ENCODE data around the gene WDFY2.

The WDFY2 gene

DNA sequence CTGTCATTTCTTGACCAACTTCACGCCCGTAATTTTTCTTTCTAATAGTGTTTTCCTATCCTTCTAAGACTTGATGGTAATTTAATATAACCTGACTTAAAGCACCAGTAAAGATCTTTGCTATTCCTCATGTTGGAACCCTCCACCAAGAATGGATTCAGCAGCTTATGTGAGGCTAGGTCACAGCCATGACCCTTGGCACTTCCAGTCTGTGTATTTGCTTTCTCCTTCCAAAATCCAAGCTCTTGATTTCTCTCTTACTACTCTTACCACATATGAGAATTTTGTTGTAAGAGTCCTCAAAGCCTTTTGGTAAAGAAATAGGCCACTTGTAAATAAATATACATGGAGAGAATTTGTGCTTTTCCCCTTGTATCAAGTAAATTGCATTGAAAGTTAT, 158.3 kb downstream of the WDFY2 start:
- no peak for DNase-seq

DNA sequence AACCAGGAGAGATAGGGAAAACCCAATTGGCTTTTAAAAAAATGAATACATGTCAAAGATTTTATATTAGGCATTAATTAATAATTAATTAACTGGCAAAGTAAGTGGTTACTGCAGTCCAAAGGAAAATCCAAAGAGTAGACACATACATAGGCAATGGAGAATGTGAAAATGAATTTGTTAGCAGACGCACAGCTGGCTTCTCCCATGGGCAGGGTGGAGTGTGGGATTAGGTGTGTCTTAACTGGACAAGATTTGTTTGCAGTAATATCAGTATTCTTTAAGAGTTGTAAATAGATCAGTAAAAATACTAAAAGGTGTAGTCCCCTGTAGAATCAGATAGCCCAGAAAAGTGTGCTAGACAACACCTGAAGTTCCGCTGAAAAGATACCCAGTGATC, 161.0 kb downstream of the WDFY2 start:
- DNase-seq, result no peak

DNA sequence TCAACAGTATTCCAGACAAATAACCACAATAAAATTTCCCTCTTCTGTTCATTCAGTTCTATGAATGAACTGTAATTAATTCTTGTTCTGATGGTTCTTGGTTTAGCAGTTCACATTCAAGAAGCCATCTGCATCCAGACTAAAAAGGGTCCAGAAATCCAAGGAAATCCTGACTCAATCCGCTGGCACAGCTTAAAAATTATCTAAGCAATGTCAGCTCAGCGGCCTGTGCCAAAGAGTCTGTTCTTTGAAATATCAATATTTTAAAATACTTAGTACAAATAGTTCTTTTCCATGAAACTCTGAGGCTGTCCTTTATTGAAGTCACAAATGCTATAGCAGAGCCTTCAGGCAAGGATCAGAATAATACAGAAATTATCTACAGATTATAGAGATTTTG, 162.5 kb downstream of the WDFY2 start:
- DNase-seq, result no peak

DNA sequence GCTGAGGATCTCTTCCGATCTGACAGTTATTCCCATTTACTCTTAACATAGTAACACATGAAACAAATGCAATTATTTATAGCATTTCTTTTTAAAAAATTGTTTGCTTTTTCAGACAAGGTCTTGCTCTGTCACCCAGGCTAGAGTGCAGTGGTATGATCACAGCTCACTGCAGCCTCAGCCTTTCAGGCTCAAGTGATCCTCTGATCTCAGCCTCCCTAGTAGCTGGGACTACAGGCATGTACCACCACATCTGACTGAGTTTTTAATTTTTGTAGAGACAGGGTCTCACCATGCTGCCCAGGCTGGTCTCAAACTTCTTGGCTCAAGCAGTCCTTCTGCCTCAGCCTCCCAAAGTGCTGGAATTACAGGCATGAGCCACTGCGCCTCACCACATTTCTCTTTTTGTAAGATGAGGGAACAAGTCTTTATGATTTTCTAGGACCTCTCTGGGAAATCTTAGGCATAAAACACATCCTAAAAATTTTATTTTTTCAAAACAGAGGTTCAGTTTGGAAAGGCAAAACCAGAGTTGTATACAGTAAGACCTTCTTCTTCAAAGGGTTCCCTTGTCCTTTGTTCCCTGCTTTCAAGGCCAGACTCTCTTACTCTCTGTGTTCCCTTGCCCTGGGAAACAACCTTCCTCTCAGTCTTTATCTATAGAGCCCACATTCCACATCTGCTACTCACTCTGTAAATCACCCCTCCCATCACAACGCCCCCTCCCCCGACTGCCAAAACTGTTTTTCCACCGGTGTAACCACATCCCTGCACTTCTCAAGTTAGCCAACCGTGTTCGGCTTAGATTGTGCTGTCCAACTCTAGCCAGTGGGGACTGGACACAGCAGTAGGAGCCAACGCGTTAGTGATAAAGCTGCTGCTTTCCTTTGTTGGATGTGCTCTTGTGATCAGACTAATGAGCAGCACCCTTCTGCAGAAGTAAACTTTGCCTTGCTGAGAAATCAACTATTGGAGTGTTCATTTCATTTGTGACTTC, 163.5 kb downstream of the WDFY2 start:
- no peak for DNase-seq

GRCh38 chr13:51756651-51757050, 172.4 kb downstream of the WDFY2 start:
- DNase-seq, result no peak

DNA sequence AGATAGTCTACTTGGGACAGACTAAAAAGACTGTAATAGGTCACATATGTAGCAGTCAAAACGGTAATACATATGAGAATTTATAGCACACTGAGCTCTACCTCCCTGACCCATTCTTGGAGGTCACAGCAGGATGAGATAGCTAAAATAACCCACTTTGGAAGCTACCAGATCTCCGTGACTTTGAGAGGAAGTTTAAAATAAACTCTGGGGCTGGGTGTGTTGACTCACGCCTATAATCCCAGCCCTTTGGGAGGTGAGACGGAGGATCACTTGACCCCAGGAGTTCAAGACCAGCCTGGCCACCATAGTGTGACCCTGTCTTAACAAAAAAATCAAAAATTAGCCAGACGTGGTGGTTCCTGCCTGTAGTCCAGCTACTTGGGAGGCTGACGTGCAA, 174.4 kb downstream of the WDFY2 start:
- DNase-seq, result no peak

- no peak for DNase-seq
These were observed 175.0 kb downstream of the WDFY2 start for GRCh38 chr13:51759240-51759639.

DNA sequence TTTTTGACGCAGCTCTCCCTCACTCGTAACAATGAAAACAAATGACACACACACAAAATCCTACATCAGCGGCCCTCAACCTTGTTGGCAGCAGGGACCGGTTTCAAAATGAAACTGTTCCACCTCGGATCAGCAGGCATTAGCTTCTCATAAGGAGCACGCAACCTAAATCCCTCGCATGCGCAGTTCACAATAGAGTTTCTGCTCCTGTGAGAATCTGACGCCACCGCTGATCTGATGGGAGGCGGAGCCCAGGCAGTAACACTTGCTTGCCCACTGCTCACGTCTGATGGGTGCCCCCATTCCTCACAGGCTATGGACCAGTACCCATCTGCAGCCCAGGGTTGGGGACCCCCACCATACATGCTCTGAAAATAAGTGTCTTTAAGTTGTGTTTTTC, 176.3 kb downstream of the WDFY2 start:
- no peak for DNase-seq

DNA sequence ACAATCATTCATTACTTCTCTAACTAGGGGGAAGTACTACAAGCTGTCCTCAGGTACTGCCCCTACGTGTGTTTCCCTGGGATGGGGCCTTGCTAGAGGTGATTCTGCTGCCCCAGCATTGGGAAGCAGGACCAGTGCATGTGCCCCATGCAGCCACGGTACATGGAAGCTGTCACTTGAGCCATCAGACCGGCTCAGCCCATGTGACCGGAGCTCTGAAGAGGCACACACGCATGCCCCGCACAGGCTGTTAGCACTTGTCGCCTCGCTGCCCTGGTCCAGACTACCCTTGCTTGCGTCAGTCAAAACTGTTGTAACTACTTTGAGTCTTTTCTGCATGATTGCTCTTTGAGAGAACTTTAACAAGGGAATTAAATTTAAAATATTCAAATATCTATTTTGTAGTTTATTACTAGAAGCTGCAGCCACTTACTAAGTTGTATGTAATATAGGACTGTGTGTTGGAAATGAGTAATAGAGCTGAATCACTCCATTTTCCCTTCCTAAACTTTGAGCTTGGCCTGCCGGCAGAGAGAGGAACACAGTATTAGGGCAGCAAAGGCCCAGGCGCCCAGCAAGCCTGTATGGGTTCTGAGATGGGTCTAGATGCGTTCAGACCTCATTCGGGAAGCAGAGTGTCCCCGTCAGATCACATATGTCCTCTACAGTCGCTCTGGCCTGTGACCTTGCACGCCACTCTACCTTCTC, 177.5 kb downstream of the WDFY2 start:
- DNase-seq, result no peak

GRCh38 chr13:51763486-51763885, 179.2 kb downstream of the WDFY2 start:
- no peak for DNase-seq

GRCh38 chr13:51764184-51765141, 180.2 kb downstream of the WDFY2 start:
- no peak for DNase-seq

DNA sequence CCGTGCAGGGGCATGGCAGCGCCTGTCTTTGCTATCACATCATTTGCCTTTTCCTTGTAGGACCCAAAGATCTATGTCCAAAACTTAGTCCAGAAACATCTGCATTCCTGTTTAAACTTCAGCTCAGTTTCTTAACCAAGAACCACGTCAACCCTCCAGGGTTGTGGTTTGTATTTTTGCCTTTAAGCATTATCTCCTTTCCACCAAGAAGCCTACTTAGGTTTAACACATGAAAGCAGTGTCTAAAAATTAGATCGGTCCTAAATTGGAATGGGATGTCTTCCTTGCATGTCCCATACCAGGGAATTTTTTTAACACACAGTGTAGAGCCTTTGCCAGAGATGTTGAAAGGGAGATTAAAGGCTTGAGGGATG, 180.9 kb downstream of the WDFY2 start:
- DNase-seq, result no peak

DNA sequence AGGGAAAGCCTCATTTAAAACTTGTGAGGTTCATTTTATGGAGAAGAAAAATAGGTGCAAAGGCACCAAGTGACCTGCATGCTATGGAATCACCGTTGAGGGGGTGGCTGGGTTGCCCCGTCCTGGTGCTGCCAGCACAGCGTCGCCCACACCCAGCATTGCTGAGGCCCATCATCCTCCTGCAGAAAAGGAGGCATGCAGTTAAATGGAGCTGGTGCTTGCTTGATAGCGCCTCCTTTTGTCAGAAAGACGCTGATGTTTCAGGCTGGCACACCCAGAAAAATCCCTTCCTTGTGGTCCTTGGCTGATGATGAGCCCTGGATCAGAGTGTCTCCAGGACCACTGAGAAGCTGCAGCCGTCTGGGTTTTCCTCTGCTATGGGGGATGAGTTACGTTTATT, 182.8 kb downstream of the WDFY2 start:
- DNase-seq, result no peak

DNA sequence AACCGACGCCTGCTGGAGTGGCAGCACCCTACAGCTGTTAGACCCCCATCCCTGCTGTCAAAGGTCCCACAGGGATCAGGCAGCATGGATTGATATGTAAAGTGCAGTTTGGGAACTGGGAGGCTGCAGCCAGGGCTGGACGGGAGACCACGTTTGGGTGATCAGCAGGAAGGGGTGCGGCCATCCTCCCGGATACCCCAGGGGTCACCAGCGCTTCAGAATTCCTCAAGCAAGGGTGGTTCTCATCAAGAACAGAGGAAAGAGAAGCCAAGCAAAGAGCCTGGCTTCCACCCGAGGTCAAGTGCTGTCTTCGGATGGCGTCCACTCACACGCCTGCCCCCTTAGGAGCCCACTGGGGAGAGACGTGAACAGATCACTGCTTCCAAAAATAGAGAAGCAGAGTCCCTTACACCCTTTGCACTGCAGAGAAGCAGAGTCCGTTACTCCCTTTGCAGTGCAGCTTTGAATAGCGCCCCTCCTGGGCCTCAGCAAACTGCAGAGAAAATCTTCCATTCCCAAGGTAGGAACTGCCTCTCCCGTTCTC, 184.2 kb downstream of the WDFY2 start:
- no peak for DNase-seq

DNA sequence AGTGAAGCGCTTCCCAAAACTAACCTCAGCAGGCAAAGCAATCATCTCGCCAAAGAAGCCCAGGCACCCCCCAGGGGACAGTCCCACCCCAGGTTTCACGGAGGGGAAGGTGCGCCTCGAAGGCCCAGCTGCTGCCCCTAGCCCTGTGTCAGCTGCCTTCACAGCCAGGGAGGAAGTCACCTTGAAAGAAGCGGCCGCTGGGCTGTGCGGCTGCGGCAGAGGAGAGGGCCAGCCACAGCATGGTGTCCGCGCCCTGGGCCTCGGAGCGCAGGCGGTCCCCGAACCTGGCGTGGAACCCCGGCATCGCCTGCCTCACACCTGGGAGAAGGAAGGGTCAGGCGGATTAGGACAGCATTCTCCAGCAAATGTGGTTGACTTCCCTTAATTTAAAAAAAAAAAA, 184.7 kb downstream of the WDFY2 start:
- DNase-seq, result no peak

DNA sequence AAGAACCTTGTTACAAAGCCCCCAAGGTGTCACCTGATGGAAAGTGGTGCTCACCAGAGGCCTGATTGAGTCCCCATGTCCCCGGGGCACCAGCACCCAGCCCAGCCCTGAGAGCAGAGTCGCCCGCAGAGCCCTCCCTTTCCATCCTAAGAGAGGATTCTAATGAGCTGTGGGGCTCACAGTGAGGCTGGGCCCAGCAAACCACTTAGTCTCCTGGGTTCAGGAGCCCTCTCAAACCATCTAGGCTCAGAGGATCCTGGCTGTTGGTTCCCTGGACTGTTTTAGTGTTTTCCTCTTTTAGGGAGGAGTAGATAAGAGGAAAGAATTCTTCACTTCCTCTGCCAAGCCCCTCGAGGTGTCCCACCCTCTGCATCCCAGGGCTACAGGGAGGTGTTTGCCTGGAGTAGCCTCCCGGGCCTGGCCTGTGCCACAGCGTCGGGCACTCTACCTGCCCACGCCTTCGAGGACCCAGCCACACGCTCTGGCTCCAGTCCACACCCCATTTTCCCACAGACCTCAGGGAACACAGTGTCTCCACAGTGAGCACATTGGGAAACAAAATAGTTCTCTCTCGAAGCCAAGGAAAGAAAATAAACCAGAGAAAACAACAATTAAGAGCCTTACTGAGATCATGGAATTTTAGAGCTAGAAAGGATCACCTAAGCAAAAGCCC, 185.3 kb downstream of the WDFY2 start:
- DNase-seq, result no peak

DNA sequence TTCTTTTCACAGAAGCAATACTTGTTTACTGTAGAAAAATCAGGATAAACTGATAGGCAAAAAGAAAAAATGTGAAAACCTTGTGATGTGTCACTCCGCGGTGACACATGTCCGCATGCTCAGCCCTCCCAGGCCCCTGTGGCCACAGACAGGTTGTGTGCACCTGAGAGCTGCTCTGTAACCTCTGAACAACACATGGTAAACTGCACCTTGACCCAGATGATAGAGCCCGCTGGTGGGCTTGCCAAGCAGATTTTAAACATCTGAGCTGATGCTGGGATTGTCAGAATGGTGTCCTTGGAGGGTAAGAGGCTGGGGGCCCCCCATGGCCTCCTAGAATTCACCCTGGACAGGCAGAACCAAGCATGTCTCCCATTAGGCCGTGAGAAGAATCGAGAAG, 185.9 kb downstream of the WDFY2 start:
- DNase-seq, result no peak

DNA sequence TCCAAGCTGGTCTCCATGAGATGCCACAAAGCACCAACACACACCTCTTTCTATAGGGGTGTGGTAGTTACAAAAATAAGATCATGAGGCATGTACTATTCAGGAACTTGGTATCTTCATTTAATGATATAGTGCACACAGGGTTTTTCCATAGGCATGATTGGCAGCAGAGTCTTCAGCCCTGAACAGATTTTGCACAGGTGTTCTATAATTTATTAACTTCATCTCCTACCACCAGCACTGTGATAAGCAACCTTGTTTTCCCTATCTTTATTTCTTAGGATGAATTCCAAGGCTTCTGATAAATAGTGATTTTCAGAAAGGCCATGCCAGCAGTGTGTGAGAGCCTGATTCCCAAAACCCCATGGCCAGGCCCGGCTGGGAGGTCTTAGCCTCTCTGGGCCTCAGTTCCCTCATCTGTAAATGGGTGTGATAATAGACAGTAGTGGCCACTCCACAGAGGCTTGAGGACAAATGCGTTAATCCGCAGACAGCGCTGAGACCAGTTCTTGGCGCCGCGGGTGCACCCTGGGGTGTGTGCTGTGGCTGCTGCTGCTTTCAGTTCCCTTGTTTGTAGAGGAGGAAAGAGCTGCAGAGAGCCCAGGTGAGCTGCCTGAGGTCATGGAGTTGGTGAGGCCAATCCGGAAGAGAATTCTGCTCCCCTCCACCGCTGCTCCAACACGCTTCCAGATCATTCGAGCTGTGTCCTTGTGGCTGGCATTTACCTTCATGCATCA, 186.6 kb downstream of the WDFY2 start:
- no peak for DNase-seq

DNA sequence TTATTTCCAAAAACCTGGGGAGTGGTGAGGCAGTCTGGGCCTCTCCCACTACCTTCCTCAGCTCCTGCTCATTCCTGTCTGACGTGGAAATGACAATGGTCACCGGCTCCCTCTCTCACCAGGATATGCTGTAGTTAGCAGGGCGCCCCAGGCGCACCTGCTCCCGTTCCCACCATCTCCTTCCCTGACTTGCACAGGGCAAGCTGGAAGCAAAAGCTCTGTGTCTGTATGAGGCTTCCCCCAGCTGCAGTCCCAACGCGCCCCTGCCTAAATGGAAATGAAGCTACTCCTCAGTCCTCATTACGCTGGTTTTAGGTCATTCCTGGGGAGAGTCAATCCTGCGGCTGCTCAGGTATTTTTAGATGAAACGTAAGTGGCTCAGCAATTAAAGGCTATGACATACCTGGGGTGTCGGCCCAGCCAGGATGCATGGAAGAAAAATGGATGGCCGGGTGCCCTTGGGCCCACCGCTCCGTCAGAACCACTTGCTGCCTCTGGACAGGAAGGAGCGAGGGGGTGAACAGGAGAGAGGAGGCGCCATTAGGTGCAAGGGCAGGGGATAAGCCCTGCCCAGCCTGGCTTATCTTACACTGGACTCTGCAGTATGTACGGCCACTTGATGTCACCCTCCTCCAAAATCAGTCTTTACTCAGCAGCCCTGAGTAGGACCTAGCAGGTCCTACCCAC, 187.3 kb downstream of the WDFY2 start:
- no peak for DNase-seq

- DNase-seq, result no peak
These were observed 187.8 kb downstream of the WDFY2 start for GRCh38 chr13:51772105-51772455.

DNA sequence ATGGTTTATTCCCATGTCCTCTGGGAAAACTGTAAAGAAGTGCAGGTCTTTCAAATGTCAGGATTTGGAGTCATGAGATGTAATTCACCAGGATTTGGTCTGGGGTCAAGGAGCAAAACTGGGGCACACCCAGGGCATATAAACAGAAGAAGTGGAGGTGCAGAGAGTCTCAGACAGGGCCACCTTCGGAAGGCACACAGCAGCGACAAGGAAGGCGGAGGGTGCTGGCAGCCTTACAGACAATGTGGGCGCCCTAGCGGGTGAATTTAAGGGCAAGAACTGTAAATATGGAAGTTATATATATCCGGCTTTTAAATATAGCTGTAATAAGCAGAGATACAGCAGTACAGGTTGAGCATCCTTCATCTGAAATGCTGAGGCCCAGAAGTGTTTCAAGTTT, 188.5 kb downstream of the WDFY2 start:
- no peak for DNase-seq
